GM18907 (cell line): ENCODE measurements around the gene MYD88.

Experiments used
- ATAC-seq: cut with Tn5 transposase; IDR thresholded peaks from one replicate; pipeline ENCODE4 v1.9.1; 2021; ENCODE audit warnings: mild to moderate bottlenecking, moderate library complexity; ENCODE audit not compliant: unreplicated experiment

Gene MYD88

DNA sequence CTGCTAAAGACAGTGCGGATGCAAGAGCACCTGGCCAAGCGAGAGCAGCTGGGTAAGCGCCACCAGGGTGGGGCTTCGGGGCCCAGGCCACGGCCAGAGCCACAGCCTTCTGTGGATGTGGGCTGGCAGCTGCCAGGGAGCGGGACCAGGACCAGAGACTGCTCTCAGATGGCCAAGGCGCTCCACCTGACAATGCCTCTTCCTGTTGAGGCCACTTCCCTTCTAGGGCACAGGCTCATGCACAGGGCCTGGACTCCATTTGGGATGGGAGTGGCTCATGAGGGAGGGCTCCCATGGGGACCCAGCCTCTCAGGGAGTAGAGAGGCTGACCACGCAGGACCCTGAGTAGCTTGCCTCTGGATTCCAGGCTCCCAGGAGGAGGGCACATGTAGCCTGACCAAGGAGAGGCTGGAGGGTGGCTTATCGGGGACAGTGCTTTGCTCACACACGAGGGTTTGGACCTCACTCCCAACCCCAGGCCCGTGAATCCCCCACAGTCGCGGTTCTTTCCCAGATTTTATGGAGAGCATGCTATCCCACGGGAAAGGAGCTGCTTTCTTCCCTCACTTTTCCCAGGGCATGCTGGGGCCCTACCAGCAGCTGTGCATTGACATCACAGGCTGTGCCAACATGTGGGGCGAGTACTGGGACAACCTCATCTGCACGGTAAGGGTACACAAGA lies 26.6 kb upstream of the MYD88 start:
- no peak for ATAC-seq

GRCh38 chr3:38112378-38112761 lies 26.1 kb upstream of the MYD88 start:
- ATAC-seq = no peak

GRCh38 chr3:38114052-38114874 lies 24.2 kb upstream of the MYD88 start:
- no peak for ATAC-seq

DNA sequence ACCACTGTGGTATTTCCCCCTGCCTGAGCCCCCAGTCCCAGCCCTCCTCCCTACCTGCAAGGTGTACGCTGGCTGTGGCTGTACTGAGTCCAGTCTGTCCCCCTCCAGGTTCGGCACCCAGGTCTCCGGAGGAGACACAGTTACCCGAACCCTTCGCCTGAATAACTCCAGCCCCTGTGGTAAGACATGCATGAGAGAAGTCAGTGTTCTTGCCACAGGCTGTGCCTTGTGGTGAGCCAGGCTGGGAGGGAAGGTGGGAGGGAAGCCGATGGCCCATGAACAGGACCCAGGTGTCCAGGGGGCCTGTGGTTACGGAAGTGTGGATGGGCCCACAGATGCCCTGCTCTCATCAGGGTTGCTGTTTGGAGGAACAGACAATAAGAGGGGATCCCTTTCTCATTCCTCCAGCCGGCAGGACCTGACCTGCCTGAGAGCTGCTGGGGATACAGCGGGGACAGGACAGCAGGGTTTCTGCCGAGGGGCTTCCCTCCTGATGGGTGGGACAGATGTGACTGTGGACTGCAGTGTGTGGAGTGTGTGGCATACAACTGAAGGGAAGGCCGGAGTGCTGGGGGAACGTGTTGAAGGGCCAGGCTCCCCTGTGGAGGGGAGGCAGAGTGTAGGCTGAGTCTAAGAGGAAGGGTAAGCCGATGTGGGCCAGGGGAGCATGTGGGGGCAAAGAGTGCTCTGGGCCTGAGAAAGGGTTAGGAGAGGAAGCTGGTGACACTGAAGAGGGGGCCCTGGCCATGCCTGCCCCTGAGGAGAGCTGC lies 23.4 kb upstream of the MYD88 start:
- no peak for ATAC-seq

- ATAC-seq = no peak
Measured at GRCh38 chr3:38115645-38116427, 22.6 kb upstream of the MYD88 start.

GRCh38 chr3:38116471-38117162 lies 21.8 kb upstream of the MYD88 start:
- no peak for ATAC-seq

DNA sequence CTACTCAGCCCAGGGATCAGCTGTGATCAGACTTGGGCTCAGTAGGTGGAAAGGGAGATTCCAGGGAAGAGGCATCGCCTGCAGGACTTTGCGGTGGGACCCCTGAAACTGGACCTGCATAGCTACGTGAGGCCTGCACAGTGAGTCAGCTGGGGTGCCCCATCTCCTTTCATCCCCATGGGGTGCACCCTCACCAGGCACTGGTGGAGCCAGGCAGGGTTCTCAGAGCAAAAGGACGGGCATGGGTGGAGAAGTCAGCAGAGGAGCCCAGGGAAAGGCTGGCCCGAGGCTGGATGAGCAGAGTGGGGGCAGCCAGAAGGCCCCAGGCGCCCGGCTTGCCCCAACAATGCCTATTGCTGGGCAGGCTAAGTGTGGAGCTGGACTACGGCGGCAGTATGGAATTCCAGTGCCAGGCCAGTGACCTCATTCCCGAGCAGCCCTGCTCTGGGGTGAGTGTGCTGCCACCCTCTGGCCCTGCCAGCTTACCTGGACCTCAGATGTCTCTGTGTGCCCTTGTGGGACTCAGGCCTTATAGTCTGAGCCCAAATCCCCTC lies 21.2 kb upstream of the MYD88 start:
- ATAC-seq = no peak

DNA sequence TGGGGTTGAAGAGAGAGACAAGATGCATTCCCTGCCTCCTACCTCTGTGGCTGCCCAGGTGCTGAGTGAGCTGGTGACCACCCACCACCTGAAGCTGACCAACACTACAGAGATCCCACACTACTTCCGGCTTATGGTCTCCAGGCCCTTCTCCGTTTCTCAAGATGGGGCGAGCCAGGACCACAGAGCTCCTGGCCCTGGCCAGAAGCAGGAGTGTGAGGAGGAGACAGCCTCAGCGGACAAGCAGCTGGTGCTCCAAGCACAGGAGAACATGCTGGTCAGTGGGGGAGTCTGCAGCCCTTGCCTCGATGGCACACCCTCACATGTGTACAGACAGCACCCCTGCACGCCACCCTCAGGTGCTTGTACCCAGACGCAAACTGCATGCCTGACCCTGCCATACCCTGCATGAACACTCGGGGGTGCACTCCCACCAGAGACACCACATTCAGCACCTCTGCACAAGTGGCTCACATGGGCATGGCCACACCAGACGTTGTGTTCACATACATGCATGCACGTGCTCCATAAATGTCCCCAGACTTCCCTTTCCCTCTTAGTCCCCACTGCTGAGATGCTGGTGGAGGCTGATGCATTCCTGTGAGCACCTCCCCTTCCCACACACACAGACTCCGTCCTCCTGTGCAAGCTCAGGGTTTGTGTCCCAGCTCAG lies 20.6 kb upstream of the MYD88 start:
- ATAC-seq = peak; percentile 68

DNA sequence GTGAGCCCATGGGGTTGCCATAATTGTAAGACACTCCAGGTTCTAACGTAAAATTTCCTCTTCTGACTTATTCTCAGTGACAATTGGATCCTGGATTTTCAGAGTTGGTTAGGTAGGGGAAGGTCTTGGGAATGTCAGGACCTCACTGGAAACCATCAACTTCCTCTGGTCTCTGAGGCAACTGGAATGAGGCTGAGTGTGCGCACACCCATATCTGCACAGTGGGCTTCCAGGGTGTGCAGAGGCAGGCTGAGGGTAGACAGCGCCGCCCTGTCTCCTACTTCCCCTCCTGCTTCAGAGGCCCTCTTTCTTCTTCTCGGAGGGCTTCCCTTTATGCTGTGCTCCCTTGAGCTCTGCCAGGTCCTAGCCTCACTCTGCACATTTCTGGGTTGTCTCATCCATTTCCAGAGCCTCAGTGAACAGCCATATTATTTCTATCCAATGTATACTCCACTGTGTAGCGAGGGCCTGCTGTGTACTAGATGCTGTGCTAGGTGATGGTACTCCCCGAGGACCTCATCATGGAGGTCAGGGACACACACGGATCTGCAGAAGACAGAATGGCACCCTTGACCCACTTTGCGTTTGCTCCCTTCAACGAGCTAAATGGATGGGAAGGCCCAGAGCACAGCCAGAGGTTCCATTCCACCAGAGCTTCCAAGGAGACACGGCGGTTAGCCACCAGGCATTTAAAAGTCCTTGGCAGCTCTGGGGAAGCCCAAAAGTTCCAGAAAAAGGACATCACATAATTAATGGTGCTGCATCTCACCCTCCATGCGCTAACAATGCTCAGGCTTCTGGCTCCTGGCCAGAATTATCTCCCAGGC lies 19.8 kb upstream of the MYD88 start:
- ATAC-seq = no peak

DNA sequence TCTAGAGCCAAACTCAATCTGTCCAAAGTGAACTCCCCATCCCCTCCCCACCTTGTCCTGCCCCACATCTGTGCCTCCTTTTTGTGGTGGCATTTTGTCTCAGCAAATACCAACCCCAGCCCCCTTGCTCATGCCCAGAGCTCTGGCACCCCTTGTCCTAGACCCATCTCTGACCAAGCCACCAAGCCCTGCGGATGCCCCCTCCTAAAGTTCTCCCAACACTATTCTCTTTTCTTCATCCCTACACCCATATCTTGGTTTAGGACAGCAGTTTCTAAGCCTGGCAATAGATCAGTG lies 19.3 kb upstream of the MYD88 start:
- ATAC-seq = no peak

DNA sequence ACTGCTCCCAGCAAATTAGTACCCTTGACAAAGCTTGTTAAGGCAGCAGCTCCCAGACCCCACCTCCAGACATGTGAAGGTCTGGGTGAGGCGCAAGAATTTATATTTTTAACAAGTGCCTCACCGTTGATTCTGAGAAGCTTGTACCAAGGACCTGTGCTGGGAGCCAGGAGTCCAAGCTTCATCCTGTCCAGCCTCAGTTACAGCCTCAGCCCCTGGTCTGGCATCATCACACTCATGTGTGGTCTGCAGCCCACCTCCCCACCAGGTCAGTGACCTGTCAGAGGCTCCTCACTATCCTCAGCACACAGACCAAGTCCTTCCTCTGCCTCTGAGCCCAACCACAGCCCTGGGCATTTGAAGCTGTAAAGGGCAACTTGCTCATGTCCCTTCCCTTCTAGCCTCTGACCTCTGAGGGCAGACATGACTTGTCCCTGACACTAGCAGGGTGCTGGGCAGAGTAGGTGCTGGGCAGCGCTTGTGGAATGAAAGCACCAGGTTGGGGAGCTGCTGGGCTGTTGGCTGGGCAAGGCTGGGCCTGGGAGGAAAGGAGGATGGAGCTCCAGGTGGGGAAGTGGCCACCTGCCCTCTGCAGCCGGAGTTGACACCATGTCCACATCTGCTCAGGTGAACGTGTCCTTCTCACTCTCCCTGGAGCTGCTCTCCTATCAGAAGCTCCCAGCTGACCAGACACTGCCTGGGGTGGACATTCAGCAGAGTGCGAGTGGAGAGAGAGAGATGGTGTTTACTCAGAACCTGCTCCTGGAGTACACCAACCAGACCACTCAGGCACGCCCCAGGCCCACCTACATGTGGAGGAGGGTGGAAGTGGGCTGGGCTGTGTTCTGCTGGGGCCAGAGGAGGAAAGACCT lies 18.4 kb upstream of the MYD88 start:
- no peak for ATAC-seq

- no peak for ATAC-seq
Measured at GRCh38 chr3:38120693-38121450, 17.6 kb upstream of the MYD88 start.

DNA sequence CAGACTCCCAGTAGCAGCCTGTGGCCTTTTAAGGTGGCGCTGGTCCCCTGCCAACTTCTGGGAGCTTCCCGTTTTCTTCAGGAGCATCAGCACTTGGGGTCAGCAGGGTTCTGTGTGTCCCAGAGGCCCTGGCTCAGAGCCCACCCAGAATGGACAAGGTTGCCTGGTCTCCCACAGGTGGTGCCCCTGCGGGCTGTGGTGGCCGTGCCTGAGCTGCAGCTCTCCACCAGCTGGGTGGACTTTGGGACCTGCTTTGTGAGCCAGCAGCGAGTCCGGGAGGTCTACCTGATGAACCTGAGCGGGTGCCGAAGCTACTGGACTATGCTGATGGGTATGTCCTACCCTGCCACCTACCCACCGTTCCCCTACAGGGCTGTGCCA lies 17.0 kb upstream of the MYD88 start:
- no peak for ATAC-seq

- no peak for ATAC-seq
Measured at GRCh38 chr3:38121832-38122461, 16.5 kb upstream of the MYD88 start.

DNA sequence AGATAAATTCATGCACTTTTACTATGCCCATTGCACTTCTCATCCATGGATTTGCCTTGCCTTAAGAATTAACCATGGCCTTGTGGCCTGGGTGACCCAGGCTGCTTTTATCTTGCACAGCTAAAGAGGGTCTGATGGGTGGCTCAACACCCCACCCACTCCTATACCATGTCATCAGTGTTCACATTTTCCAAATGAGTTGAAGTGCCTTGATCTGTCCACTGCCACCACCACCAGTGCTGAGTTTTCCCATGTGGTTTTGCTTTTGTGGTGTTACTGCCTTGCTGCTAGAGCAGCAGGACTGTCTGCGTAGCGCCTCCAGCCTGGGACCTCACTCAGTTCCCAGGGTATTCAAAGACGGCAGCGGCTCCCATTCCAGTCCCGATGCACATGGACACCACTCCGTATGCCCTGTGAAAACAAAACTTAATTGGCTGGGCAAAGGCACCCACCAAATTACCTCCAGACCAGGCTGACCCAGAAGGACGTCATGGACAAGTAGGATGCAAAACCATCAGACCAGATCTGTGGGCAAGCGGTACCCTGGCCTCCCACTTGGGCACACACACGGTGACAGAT lies 15.7 kb upstream of the MYD88 start:
- ATAC-seq = no peak

DNA sequence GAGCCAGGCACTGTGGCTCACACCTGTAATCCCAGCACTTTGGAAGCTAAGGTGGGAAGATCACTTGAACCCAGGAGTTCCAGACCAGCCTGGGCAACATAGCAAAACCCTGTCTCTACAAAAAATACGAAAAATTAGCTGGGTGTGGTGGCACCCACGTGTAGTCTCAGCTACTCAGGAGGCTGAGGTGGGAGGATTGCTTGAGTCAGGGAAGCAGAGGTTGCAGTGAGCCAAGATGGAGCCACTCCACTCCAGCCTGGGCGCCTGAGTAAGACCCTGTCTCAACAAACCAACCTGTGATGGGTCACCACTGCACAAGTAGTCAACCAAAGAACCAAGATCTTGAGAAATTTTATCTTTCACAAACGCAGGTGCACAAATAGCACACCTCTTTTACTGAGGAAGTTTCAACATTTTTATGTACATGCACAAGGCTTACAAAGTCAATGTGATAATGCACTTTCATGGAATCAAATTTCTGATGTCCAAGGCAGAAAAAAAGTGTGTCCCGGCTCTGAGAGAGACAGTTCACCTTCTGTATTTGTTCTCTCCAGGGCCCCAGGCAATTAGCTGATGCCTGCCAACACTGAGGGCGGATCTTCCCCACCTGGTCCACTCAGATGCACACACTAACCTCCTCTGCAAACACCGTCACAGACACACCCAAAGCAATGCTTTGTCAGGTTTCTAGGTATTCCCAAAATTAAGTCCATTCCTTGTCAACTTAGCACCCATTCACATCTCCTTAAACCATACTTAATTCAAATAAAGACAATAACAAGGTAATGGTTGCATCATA lies 13.9 kb upstream of the MYD88 start:
- ATAC-seq = no peak
